Activated T-cell treated with anti-CD3 and anti-CD28 coated beads, Interleukin-2, amount 50 U/mL, for 48 hours (primary cell): ENCODE data around the gene FNDC1.

Experiments used
- DNase-seq, 2 experiments: peaks; one replicate each; pipeline ENCODE4 v3.0.0-alpha.2; 2020

Gene FNDC1

DNA sequence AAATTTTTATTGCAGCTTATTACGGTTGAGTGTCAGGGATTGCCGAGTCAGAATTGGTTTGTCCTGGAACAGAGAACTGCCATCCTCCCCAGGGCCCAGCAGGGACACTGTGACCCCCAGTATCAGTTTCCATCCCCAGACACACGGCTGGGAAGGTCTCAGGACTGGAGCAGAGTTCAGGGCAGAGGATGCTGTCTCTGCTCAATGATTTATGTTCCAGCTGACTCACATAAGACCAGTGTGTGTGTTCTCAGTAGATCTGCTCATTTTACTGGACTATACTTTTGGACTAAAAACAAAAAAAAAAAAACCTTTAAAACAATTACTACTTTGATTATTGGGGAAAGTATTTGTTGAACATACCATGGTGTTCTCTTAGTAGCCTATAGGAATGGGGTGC is 44.2 kb downstream of the FNDC1 start:
- DNase-seq, result no peak

DNA sequence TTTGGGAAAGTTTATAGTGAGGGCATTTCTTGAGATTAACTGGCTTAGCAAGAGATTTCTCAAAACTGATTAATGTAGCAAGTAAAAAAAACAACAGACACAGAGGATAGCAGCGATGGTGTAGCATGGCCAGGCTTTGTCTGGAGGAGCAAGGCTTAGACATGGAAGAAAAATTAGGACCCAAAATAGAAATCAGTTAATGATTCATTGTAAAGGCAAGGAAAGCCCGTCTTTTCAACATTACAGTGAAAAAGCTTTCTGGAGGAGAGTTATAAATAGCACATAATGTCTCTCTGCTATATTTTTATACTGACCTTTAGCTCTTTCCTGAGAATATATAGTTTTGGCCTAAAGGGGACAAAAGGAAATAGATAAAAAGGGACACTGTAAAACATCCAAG is 45.1 kb downstream of the FNDC1 start:
- DNase-seq, result no peak

GRCh38 chr6:159217595-159218275 is 48.5 kb downstream of the FNDC1 start:
- DNase-seq, result peak; percentile 34 to 45

DNA sequence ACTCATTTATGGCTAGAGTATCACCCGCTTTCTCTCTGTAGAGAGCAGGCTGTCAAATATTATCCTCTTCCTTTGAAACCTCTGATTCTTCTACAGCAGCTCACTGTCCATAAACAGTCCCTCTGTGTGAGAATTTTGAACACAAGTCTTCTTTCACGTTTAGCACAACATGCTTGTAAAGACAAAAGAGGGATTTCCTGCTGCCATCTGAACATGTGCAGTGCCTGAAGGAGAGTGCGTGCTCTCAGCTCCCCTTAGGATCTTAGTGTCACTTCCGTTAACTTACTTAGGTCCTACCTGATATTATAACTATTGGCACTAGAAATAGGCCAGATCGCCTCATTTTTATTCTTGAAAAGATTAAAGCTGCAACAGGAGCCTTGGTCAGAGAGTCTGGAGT is 50.9 kb downstream of the FNDC1 start:
- DNase-seq, result no peak

GRCh38 chr6:159221486-159222170 is 52.4 kb downstream of the FNDC1 start:
- no peak for DNase-seq

- DNase-seq, result no peak
Observed at GRCh38 chr6:159224452-159224851, 55.3 kb downstream of the FNDC1 start.

DNA sequence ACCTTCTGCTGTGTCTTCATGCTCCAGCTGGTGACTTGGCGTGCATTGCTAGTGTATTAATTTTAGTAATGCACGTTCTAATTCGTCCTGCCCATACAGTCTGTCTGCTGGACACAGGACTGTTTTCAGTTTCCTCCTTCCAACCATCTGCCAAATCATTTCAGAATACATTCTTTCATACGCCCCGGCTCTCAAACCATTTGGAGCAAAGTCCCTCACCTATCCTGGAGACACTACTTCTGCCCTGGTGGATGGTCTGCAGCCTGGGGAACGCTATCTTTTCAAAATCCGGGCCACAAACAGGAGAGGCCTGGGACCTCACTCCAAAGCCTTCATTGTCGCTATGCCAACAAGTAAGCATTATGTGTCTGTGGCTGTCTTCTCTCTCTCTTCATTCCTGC is 60.5 kb downstream of the FNDC1 start:
- no peak for DNase-seq

GRCh38 chr6:159232106-159232645 is 63.0 kb downstream of the FNDC1 start:
- no peak for DNase-seq

DNA sequence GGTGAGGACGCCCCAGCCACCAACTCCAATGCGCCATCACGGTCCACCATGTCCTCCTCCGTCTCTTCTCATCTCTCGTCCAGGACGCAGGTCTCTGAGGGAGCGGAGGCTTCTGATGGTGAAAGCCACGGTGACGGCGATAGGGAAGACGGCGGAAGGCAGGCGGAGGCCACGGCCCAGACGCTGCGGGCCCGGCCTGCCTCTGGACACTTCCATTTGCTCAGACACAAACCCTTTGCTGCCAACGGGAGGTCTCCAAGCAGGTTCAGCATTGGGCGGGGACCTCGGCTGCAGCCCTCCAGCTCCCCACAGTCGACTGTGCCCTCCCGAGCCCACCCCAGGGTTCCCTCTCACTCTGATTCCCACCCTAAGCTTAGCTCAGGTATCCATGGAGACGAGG is 63.6 kb downstream of the FNDC1 start:
- no peak for DNase-seq

DNA sequence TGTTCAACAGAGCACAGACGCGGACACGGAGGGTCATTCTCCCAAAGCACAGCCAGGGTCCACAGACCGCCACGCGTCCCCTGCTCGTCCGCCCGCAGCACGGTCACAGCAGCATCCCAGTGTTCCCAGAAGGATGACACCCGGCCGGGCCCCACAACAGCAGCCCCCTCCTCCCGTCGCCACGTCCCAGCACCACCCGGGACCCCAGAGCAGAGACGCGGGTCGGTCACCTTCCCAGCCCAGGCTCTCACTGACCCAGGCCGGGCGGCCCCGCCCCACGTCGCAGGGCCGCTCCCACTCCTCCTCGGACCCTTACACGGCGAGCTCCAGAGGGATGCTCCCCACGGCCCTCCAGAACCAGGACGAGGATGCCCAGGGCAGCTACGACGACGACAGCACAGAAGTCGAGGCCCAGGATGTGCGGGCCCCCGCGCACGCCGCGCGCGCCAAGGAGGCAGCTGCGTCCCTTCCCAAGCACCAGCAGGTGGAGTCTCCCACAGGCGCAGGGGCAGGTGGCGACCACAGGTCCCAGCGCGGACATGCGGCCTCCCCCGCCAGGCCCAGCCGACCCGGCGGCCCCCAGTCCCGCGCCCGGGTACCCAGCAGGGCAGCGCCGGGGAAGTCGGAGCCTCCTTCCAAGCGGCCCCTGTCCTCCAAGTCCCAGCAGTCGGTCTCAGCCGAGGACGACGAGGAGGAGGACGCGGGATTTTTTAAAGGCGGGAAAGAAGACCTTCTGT is 64.3 kb downstream of the FNDC1 start:
- DNase-seq, result no peak

GRCh38 chr6:159234102-159234553 is 64.9 kb downstream of the FNDC1 start:
- DNase-seq, result no peak

DNA sequence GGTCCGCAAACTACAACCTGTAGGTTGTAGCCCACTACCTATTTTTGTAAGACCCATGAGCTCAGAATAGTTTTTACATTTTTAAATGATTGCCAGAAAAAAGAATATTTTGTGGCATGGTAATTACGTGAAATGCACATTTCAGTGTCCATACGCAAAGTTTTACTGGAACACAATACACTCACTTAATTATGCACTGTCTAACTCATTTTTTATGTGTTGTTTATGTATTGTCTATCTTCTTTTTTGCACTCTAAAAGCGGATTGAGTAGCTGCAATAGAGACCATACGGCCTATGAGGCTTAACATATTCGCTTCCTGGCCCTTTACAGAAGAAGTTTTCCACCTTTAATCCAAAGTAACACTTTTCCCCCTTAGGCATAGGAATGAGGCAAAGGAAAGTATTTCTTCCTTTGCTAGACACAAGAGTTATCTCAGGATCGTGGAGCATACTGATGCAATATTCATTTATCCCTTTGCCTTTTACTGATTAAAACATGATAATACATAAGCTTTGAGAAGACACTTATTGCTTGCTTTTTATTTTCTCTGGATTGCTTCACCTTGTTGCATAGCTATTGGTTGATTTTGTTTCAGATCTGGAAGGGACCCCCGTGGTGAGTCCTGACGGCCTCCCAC is 69.8 kb downstream of the FNDC1 start:
- DNase-seq, result no peak

GRCh38 chr6:159249128-159249527 is 79.9 kb downstream of the FNDC1 start:
- DNase-seq, result no peak

- DNase-seq, result no peak
Observed at GRCh38 chr6:159249752-159250151, 80.6 kb downstream of the FNDC1 start.

GRCh38 chr6:159250633-159251032 is 81.4 kb downstream of the FNDC1 start:
- no peak for DNase-seq

GRCh38 chr6:159252955-159253508 is 83.8 kb downstream of the FNDC1 start:
- DNase-seq, result no peak

DNA sequence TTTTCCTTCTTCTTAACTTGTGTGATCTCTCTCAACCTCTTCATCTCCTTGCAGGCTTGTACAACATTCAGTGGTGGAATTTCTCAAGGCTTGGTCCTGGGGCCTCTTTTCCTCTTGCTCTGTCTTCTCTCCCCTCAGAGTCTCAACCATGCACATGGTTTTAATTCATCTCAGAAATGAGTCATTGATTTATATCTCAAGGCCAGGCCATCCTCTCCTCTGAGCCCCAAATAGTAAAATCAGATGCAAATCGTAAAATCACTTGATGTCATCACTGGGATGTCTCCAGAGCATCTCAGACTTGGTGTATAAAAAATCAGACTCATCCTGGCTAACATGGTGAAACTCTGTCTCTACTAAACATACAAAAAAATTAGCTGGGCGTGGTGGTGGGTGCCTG is 85.0 kb downstream of the FNDC1 start:
- DNase-seq, result no peak

- DNase-seq, result no peak
Observed at GRCh38 chr6:159255434-159255951, 86.3 kb downstream of the FNDC1 start.

- DNase-seq, result no peak
Observed at GRCh38 chr6:159256128-159256527, 86.9 kb downstream of the FNDC1 start.

DNA sequence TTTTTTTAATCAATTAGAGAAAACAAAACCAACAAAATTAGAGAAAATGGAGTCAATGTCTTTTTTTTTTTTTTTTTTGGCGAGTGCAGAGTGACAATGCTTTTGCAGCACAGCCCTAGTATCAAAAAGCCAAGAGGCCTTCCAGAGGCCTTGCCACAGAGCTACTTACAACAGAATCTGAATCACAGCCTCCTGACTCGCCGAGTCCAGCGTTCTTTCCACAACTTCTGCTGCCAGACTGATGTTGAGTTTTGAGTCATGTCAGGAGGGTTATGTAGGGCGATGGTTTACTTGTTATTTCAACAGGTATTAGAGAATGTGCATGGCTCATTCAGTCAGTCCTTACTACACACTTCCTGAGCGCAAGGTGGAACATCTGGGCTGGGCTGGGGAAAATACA is 88.6 kb downstream of the FNDC1 start:
- no peak for DNase-seq

DNA sequence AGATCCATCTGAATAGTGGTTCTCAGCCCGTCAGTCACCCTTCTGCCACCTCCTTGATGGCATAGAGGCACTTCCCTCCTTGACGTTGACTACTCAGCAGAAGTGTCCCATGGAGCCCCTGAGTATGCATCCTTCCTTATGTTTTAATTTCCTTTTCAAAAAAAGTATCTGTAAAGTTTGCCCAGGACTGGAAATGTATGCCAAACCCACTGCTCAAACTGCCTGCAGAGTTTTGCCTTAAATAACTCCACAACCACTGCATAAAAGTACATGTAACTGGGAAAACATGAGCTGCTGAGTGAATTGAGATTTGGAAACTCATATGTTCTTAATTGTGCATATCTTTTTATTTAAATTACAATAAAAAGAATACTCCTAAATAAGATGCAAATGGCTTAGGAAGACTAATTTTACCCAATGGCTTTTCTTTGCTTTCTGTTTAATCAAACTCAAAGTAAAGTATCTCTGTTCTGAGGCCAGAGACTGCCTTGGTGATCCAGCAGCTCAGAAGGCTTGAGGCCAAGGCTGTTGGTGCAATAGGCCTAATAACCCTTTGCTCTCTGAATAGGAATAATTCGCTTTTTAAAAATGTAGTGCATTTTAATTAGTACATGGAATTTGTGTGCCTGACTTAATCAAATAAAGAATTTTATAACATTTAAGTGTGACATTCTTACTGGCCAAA is 90.4 kb downstream of the FNDC1 start:
- DNase-seq, result no peak

DNA sequence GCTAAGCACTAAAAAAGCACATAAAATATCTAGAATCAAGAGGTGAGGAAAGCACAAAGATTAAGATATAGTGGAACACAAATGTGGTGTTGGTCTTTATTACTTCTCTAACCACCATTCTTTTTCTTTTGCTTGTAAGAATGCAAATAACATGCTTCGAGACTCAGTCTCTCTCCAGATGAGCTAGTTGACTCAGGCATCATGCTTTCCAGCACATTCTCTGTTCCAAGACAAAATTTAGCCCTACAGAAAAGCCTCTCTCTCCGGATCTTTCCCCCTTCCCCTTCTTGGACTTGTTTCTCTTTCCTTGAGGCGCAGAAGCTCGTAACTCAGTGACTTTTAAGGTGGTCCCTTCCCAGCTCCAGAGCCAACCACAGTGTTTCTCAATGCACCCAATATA is 91.0 kb downstream of the FNDC1 start:
- no peak for DNase-seq
